NOMO-1 treated with DMSO at 0.1 percent for 48 hours (cell line): Measurements from ENCODE around the gene WDFY3.

Experiments
- DNase-seq: peaks from one replicate; lab custom pipeline; 2025; ENCODE audit not compliant: unreplicated experiment; lab: John Stamatoyannopoulos, UW

The WDFY3 gene

DNA sequence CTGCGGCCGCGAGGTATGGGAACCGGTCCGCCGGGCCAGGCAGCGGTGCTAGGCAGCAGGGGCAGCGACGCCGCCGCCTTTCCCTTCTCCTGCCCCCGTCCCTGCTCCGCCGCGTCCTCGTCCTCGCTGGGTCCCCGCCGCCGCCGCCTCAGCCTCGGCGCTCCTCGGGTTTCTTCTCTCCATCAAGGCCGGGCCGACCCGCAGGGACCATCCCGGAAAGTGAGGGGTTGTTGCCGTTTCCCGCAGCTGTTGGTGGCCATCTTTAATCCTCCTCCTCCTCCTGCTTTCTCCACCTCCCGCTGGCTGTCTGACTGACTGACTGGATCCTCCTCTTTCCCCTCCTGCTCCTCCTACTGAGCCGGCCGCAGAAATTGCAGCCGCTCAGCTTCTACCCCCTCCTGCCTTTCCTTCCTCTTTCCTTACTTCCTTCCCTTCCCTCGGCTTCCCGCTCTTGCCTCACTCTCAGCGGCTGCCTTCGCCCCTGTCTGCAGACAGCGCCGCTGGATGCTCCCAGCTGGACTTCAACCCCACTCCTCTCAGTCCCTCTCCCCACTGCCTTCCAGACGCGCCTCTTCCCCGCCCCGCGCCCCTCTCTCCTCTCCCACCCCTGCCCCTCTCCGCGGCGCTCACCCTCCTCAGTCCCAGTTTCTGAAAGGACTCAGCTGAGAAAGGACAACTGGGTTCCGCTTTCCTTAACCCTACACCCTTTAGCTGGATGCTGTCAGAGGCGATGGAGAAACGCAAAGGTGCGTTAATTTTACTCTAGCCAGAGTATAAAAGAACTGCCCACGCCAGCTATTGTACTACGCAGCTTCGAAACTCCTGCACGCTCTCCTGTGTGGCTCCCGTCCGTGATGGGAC lies at the start of gene WDFY3:
Gene WDFY3 (minus strand): TSS at position 309 of the 861 bp plus-strand sequence. CDS start 106,099 bp downstream, outside the sequence.
- peak; percentile 91 for DNase-seq

- no peak for DNase-seq
Measured at GRCh38 chr4:85005865-85006377, 39.4 kb upstream of the WDFY3 start.

GRCh38 chr4:85000343-85000742 lies 33.9 kb upstream of the WDFY3 start:
- no peak for DNase-seq

GRCh38 chr4:84995386-84995785 lies 28.9 kb upstream of the WDFY3 start:
- DNase-seq: no peak

- no peak for DNase-seq
Measured at GRCh38 chr4:84994280-84994679, 27.8 kb upstream of the WDFY3 start.

DNA sequence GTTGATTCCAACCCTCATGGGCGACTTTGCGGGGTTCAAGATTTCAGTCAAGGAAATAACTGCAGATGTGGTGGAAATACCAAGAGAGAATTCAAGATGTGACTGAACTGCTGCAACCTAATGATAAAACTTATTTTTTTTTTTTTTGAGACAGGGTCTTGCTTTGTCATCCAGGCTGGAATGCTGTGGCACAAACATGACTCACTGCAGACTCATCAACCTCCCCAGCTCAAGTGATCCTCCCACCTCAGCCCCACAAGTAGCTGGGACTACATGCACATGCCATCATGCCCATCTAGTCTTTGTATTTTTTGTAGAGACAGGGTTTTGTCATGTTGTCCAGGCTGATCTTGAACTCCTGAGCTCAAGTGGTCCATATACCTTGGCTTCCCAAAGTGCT lies 19.5 kb upstream of the WDFY3 start:
- DNase-seq: no peak

DNA sequence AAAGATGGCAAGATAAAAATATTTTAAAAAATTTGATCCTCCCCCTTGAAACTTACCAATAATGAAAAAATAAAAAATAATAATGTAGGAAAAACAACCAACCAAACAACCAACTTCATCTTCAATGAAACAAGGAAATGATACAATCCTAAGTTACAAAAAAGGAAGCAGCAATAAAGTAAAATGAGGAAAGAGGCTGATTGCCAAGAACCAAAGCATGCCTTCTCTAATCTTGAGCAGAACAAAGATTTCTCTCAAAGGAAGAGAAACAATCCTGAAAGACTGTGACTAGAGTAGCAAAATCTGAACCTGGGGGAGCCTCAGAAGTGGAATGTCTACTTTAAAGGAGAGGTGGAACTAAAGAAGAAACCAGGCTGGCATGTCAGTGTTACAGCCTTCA lies 10.9 kb upstream of the WDFY3 start:
- DNase-seq: peak; percentile 59

- DNase-seq: peak; percentile 62
Measured at GRCh38 chr4:84973856-84974255, 7.4 kb upstream of the WDFY3 start.

DNA sequence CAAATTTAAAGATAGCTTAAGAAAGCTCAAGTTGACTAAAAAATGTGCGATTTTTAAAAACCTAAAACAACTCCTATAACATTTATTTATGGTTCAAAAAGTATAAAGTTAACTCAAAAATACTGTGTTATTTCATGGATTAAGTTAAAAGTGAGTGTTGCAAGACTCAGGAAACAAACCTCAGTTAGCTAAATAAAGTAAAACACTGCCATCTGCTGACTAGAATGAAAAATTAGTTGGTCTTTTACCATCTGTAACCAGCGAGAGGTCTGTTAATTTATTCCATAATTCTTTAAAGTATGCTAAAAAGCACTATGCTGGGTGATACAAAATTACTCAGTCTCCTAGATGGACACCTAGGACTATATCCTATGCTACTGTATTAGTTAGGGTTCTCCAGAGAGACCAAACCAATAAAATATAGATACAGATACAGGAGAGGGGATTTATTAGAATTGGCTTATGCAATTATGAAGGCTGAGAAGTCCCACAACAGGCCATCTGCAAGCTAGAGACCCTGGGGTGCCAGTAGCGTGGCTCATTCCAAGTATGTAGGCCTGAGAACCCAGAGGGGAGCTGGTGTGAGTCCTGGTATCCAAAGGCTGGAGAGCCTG lies 4.9 kb upstream of the WDFY3 start:
- DNase-seq: peak; percentile 52

- no peak for DNase-seq
Measured at GRCh38 chr4:84968925-84969324, 2.4 kb upstream of the WDFY3 start.

- no peak for DNase-seq
Measured at GRCh38 chr4:84967243-84967690, 777 bp upstream of the WDFY3 start.

DNA sequence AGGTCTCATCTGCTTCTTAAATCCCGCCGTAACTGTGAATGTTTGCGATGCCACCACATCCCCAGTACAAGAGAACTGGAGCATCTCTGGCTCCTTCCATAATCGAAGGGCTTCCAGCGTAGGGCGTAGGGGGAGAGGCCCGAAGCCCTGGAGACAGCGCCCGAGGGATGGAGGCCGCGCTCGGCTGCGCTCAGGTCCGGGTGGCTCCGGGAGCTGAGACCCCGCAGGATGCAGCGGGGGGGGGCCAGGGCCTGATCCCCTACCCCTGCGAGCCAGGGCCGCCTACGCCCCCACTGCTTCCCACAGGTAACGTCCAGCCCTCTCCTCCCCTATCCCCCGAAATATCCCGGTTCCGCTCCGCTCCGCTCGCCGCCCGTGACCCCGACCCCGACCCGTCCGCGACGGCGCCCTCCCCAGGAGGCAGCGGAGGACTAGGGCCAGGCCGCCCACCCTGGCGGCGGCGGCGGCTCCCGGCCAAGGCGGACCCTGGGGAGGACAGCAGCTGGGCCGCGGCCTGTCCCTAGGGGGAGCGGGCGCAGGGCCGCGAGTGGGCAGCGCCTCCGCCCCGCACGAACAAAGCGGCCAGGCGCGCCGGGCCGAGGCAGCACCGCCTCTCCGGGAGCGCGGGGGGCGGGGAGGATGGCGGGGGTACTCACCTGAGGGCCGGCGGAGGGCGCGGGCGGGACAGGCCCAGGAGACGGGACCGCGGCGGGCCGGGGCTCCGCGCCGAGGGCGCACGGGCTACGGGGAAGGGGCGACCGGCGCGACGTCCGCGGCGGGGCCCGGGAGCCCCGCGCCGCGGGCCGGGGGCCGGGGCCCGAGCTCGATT lies 723 bp downstream of the WDFY3 start:
- no peak for DNase-seq

- DNase-seq: no peak
Measured at GRCh38 chr4:84964995-84965552, 1.4 kb downstream of the WDFY3 start.

GRCh38 chr4:84962102-84962501 lies 4.4 kb downstream of the WDFY3 start:
- no peak for DNase-seq

DNA sequence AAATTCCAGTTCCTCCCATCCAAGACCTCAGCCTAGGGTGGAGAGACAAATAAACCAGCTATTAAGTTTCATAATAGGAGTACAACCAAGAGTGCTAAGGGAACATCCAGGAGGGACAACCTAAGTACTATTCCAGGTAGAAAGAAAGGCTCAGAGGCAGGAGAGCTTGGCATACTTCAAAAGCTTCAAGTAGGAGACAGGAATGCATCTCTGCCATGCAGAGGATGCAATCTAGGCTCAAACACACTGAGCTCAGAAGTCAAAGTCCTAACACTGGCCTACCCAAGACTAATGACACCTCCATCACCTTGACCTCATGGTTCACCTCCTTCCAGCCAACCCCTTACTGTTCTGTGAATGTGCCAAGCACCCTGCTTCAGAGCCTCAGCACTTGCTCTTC lies 8.1 kb downstream of the WDFY3 start:
- no peak for DNase-seq

GRCh38 chr4:84957514-84958420 lies 8.7 kb downstream of the WDFY3 start:
- no peak for DNase-seq

- no peak for DNase-seq
Measured at GRCh38 chr4:84956014-84956413, 10.5 kb downstream of the WDFY3 start.

DNA sequence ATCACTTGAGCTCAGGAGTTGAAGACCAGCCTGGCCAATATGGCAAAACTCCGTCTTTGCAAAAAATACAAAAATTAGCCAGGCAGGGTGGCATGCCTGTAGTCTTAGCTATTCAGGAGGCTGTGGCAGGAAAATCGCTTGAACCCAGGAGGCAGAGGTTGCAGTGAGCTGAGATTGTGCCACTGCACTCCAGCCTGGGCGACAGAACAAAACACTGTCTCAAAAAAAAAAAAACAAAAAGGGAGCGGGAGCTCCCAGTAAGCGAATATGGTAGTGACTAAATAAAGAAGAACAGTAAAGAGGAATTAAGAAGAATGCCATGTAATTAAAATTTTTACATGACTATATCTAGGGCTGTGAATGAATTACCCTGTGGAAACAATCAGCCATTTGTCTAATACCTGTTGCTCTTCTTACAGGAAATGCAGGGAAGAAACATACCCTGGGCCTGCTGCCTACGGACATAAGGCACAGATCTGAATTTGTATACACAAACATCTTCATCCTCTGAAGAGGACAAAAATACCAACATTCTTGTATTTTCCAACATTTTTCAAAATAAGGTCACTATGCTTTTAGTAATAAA lies 11.4 kb downstream of the WDFY3 start:
- no peak for DNase-seq

DNA sequence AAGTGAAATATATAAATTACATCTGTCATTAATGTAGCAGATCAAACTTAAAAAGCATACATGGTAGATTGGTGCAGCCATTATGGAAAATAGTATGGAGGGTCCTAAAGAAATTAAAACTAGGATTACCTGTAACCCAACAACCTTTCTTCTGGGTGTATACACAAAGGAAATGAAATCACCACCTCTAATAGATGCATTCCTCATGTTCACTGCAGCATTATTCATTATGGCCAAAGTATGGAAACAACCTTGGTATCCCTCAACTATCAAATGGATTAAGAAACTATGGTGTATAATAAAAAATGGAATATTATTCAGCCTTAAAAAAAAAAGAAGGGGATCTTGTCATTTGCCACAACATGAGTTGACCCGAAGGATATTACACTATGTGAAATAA lies 13.7 kb downstream of the WDFY3 start:
- DNase-seq: no peak

- no peak for DNase-seq
Measured at GRCh38 chr4:84952004-84952403, 14.5 kb downstream of the WDFY3 start.
